Mammary epithelial cell (primary cell): ENCODE data around the gene RILPL2.
"Not testable (repeated sequence)": the region's sequence is repeated elsewhere in the genome, so short reads cannot be mapped to it uniquely, and the experiment has no call there.

Source experiments
- EZH2 ChIP-seq: IDR thresholded peaks from 2 replicates; pipeline ENCODE4 v1.6.1; 2012; ENCODE audit warnings: low read length, inconsistent platforms, borderline replicate concordance
- TF ChIP-seq, protein P1 (sequence below), 2 donors: IDR thresholded peaks in 1 of 2; conservative IDR thresholded peaks in 1 of 2; 2 replicates each; pipeline ENCODE4 v1.5.1; 2011 to 2012; ENCODE audit warnings: inconsistent platforms in 2 of 2, low read length in 2 of 2, mild to moderate bottlenecking in 2 of 2, control low read depth in 1 of 2, low read depth in 1 of 2; ENCODE audit not compliant: insufficient read depth in 1 of 2; ENCODE audit errors: extremely low read depth in 1 of 2

DNA sequence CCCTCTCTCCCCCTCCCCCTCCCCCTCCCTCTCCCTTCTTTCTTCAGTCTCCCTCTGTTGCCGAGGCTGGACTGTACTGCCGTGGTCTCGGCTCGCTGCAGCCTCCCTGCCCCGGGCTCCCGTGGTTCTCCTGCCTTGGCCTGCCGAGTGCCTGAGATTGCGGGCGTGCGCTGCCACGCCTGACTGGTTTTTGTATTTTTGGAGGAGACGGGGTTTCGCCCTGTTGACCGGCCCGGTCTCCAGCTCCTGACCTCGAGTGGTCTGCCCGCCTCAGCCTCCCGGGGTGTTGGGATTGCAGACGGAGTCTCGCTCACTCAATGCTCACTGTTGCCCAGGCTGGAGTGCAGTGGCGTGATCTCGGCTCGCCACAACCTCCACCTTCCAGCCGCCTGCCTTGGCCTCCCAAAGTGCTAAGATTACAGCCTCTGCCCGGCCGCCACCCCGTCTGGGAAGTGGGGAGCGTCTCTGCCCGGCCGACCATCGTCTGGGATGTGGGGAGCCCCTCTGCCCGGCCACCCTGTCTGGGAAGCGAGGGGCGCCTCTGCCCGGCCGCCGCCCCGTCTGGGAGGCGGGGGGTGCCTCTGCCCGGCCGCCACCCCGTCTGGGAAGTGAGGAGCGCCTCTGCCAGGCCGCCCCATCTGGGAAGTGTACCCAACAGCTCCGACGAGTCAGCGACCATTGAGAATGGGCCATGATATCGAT is 64.7 kb downstream of the RILPL2 start:
- TF ChIP-seq, protein P1, sequence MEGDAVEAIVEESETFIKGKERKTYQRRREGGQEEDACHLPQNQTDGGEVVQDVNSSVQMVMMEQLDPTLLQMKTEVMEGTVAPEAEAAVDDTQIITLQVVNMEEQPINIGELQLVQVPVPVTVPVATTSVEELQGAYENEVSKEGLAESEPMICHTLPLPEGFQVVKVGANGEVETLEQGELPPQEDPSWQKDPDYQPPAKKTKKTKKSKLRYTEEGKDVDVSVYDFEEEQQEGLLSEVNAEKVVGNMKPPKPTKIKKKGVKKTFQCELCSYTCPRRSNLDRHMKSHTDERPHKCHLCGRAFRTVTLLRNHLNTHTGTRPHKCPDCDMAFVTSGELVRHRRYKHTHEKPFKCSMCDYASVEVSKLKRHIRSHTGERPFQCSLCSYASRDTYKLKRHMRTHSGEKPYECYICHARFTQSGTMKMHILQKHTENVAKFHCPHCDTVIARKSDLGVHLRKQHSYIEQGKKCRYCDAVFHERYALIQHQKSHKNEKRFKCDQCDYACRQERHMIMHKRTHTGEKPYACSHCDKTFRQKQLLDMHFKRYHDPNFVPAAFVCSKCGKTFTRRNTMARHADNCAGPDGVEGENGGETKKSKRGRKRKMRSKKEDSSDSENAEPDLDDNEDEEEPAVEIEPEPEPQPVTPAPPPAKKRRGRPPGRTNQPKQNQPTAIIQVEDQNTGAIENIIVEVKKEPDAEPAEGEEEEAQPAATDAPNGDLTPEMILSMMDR (conservative IDR thresholded peaks at IDR 0.05 in 1 of 2, IDR thresholded peaks at IDR 0.05 in 1 of 2; ENCODE audit: extremely low read depth in 1 of 2, insufficient read depth in 1 of 2, low read depth in 1 of 2, low read length in 2 of 2), result not testable (repeated sequence)
- not testable (repeated sequence) for TF ChIP-seq EZH2
